Limb (tissue), 2 donors: Measurements from ENCODE around the gene ARSI.
A peak's percentile ranks its signal among the peaks of the same experiment; 100 is the strongest.

Experiments used
- DNase-seq, 2 donors: peaks; one replicate each; pipeline ENCODE4 v3.0.0-alpha.2; 2016; ENCODE audit errors: extremely low spot score in 2 of 2

ARSI gene

GRCh38 chr5:150309101-150309885 lies 6.6 kb upstream of the ARSI start:
- DNase-seq, result no peak

- DNase-seq, result peak in 1 of 2 donors; percentile 63
Measured at GRCh38 chr5:150307617-150308426, 5.1 kb upstream of the ARSI start.

GRCh38 chr5:150306775-150307174 lies 4.1 kb upstream of the ARSI start:
- no peak for DNase-seq

GRCh38 chr5:150305557-150305956 lies 2.9 kb upstream of the ARSI start:
- DNase-seq, result no peak

- no peak for DNase-seq
Measured at GRCh38 chr5:150305095-150305494, 2.4 kb upstream of the ARSI start.

DNA sequence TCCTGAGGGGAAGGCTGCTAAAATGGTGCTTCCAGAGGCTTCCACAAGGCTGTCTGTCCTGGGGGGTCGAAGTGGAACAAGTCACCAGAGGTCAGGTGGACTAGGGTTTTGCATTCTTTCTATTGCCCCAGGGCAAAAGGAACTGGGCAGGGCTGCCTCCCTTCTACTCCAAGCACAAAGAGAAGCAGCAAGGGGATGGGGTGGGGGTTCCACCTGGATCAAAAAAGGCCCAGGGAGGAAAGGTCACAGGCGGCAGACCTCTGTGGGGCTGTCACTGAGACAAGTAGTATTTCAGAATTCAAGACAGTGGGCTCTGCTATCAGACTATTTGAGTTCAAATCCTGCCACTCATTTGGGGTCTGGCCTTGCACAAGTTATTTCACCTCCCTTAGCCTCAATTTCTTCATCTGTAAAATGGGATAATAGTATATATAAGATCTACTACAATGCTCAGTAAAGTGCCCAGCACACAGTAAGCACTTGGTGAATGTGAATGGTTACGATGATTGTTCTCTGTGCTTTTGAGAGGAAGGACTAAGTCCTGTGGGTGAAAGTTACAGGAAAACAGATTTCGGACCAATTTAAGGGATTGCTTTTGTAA lies 1.9 kb upstream of the ARSI start:
- DNase-seq, result no peak

GRCh38 chr5:150303660-150304386 lies 1.1 kb upstream of the ARSI start:
- peak; percentile 66 to 74 for DNase-seq

- no peak for DNase-seq
Measured at GRCh38 chr5:150303070-150303615, 438 bp upstream of the ARSI start.

- no peak for DNase-seq
Measured at GRCh38 chr5:150301901-150302300, 804 bp downstream of the ARSI start.

DNA sequence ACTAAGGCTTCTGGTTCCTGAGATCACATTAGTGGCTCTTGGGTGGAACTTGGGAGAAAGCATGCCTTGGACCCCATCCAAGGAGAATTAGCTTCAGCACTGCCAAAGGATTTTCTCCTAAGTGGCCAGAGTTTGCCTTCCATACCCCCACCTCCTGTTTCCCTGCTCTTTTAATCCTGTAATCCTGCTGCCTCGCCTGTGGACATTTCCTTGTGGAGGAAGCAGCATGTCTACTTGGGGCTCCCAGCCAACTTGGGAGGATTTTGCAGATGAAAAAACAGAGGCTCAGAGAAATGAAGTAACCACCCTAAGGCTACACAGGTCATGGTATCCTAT lies 1.6 kb downstream of the ARSI start:
- DNase-seq, result no peak

GRCh38 chr5:150300496-150301169 lies 2.1 kb downstream of the ARSI start:
- no peak for DNase-seq

GRCh38 chr5:150299571-150300327 lies 3.0 kb downstream of the ARSI start:
- no peak for DNase-seq

DNA sequence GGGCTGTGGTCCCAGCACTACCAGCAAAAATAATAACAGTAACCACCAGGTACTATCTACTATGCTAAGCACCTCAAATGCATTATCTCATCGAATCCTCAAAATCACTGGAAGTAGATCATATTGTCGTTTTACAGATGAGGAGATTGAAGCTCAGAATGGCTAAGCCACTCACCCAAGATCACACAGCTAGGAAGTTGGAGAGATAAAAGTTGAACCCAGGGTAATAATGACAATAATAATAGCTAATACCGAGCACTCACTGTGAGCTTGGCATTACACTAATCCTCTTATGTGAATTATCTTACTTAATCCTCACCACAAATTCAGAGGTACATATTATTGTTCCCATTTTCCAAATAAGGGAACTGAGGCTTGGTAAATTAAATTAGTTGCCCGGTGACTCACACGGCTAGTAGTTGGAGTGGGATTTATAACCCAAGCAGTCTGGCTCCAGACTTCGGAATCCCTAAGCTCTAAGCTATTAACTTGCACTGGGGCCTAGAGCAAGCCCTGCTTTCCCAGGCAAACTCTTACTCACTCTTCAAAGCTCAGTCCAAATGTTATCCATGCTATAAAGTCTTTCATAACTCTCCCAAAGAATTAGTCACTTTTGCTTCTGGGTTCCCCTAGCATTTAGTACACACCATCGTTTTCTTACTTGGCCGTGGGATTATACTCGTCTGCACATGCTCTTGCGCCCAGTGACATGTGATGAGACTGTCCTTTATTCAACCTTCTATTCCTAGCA lies 3.8 kb downstream of the ARSI start:
- DNase-seq, result no peak

- DNase-seq, result no peak
Measured at GRCh38 chr5:150297934-150298595, 4.6 kb downstream of the ARSI start.

DNA sequence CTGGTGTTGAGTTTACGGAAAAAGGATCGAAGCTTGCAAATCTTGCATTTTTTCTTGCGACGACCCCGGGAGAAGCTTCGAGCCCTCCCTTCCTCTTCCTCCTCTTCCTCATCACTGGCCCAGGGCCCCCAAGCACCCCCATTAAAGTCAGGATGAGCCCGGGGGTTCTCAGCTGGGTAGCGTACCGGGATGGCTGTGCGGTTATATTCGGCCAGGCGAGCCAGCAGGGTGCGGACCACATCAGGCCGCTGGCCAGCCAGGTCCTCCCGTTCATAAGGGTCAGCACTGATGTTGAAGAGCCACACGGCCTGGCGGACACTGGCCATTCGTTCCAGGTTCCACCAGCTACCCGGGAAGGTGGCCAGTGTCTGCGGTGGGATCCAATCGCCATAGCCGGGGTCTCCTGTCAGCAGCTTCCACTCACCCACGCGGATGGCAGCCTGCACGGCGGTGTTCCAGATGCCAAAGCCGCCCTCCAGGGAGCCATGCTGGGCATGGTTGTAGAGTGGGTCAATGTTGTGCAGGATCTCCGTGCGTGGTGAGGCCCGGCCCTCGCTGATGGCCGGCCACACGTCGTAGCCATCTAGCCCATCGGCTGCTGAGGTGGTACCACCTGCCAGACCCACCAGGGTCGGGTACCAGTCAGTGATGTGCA lies 5.3 kb downstream of the ARSI start:
- DNase-seq, result no peak

DNA sequence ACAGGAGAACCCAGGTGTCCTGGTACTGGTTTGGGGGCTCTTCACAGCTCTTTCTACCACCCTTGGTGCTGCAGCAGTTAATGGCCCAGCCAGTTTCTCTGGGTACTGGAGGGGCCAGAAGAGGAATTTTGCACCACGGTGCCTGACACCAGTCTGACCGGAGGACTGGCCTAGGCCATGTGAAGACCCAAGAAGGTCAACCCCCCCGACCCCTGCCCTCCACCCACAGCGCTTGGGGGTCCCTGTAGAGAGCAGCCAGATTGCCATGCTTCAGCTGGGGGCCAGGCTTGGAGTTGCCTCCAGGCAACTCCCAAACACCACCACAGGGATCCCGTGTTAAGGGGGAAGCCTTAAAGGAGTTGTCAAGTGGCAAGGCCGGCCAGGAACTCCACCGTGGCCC lies 6.2 kb downstream of the ARSI start:
- no peak for DNase-seq

DNA sequence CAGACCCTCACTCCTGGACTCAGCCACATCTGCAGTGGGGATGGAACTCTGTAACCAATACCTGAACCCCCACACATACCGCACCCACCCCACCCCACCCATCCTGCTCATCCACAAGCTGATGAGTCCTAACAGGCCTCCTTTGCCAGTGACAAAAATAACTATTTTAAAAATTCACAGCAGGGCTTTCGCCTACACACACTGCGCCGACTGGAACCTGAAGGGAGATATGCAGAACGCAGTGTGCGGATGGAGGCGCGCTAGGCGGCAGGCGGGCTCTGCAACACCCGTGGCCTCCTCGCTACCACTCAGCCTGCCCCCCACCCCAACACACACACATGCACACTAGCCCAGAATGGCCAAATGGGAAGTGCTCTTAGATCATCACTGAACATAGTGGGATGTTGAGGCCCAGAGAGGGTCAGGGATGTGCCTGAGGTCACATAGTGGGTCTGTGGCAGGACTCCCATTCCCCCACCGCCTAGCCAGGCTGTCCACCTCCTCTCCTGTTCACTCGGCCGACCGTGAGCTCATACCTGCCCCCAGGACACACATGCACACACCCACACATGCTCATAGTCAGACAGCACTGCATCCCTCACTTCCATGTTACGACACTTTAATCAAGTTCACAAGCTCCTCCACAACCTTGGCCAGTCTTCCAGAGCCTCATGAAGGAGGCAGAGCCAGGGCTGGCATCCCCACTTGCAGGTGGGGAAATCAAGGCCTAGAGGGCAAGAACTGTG lies 6.8 kb downstream of the ARSI start:
- DNase-seq, result no peak

GRCh38 chr5:150295172-150295634 lies 7.5 kb downstream of the ARSI start:
- no peak for DNase-seq
